IMR-90 (cell line): ENCODE measurements around the gene NT5C3A. TPM values are rescaled to one million over a fixed set of nuclear protein-coding genes. Genes with fewer than 3 reads are reported as not detected.

ENCODE experiments used
- ATAC-seq: fragments of 200-7000 bp; cut with Tn5 transposase; 2 replicates; pipeline ENCODE4 v1.9.1; 2020; ENCODE audit warnings: low read depth, mild to moderate bottlenecking, moderate library complexity
- BruUV-seq: library from RNA; stranded (reverse); fragments of 400-500 nt; replicated peaks from 2 replicates; lab custom pipeline; 2021; lab: Mats Ljungman, UMichigan
- CTCF ChIA-PET: fragments of 300-600 bp; formaldehyde crosslinking; extraction: SDS; loops from one replicate; lab custom pipeline; 2021; ENCODE audit warnings: antibody characterized with exemption; lab: Yijun Ruan, JAX
- POLR2A ChIA-PET: fragments of 300-600 bp; sonication (Branson Sonifier 250); formaldehyde crosslinking; loops from one replicate; lab custom pipeline; 2022; ENCODE audit warnings: antibody characterized with exemption; ENCODE audit not compliant: unreplicated experiment; lab: Charles Lee
- DNase-seq: peaks from one replicate; pipeline ENCODE4 v3.0.0; 2013
- H2AFZ ChIP-seq: replicated peaks from 2 replicates; pipeline ENCODE3; 2013; ENCODE audit warnings: low read length, mild to moderate bottlenecking; ENCODE audit not compliant: poor library complexity
- H2AK5ac ChIP-seq: 2 replicates; pipeline ENCODE4 v1.6.1; 2013; ENCODE audit warnings: low read depth, low read length, inconsistent platforms
- H2AK9ac ChIP-seq: replicated peaks from 2 replicates; pipeline ENCODE3; 2013; ENCODE audit warnings: mild to moderate bottlenecking, low read depth, low read length, moderate library complexity; ENCODE audit not compliant: poor library complexity
- H2BK120ac ChIP-seq: 2 replicates; pipeline ENCODE4 v1.6.1; 2013; ENCODE audit warnings: low read depth, low read length, inconsistent platforms
- H2BK15ac ChIP-seq: 3 replicates; pipeline ENCODE4 v1.6.1; 2013; ENCODE audit warnings: low read depth, low read length, inconsistent platforms
- H2BK20ac ChIP-seq: 2 replicates; pipeline ENCODE4 v1.6.1; 2013; ENCODE audit warnings: low read depth, mild to moderate bottlenecking, inconsistent platforms, low read length, moderate library complexity
- H2BK5ac ChIP-seq: 2 replicates; pipeline ENCODE4 v1.6.1; 2013; ENCODE audit warnings: mild to moderate bottlenecking, low read depth, low read length, inconsistent platforms; ENCODE audit not compliant: poor library complexity, severe bottlenecking
- H3K14ac ChIP-seq: replicated peaks from 2 replicates; pipeline ENCODE4 v1.6.1; 2013; ENCODE audit warnings: low read depth, low read length, inconsistent platforms
- H3K18ac ChIP-seq: 2 replicates; pipeline ENCODE4 v1.6.1; 2013; ENCODE audit warnings: low read depth, low read length, control low read depth
- H3K23ac ChIP-seq: 2 replicates; pipeline ENCODE4 v1.6.1; 2013; ENCODE audit warnings: low read depth, low read length, inconsistent platforms
- H3K27ac ChIP-seq: 2 replicates; pipeline ENCODE4 v1.5.1; 2013; ENCODE audit warnings: mild to moderate bottlenecking, control low read depth, low read length; ENCODE audit not compliant: insufficient read depth
- H3K27me3 ChIP-seq: 2 replicates; pipeline ENCODE4 v1.6.1; 2013; ENCODE audit warnings: low read length; ENCODE audit not compliant: control insufficient read depth, insufficient read depth
- H3K36me3 ChIP-seq: 2 replicates; pipeline ENCODE4 v1.6.1; 2013; ENCODE audit warnings: low read length, mixed read lengths; ENCODE audit not compliant: control insufficient read depth, insufficient read depth
- H3K4ac ChIP-seq: 2 replicates; pipeline ENCODE4 v1.6.1; 2013; ENCODE audit warnings: low read depth, low read length, inconsistent platforms
- H3K4me1 ChIP-seq: 2 replicates; pipeline ENCODE4 v1.6.1; 2013; ENCODE audit warnings: low read length, mixed read lengths; ENCODE audit not compliant: control insufficient read depth, insufficient read depth
- H3K4me2 ChIP-seq: 2 replicates; pipeline ENCODE4 v1.6.1; 2013; ENCODE audit warnings: low read depth, mild to moderate bottlenecking, control low read depth, low read length, moderate library complexity
- H3K4me3 ChIP-seq: 2 replicates; pipeline ENCODE4 v1.5.1; 2013; ENCODE audit warnings: low read depth, mild to moderate bottlenecking, control low read depth, low read length, moderate library complexity; ENCODE audit not compliant: insufficient read depth
- H3K56ac ChIP-seq: 2 replicates; pipeline ENCODE4 v1.6.1; 2013; ENCODE audit warnings: low read length, inconsistent platforms; ENCODE audit not compliant: insufficient read depth; ENCODE audit errors: extremely low read depth
- H3K79me1 ChIP-seq, 2 experiments: 2 replicates each; pipeline ENCODE4 v1.6.1; 2013; ENCODE audit warnings: low read length in 2 of 2, inconsistent platforms in 1 of 2, low read depth in 1 of 2
- H3K9ac ChIP-seq: 2 replicates; pipeline ENCODE4 v1.6.1; 2013; ENCODE audit warnings: low read depth, low read length, control low read depth
- H3K9me1 ChIP-seq: 2 replicates; pipeline ENCODE4 v1.6.1; 2013; ENCODE audit warnings: low read length, inconsistent platforms; ENCODE audit not compliant: insufficient read depth
- H3K9me3 ChIP-seq: 2 replicates; pipeline ENCODE4 v1.6.1; 2013; ENCODE audit warnings: low read length; ENCODE audit not compliant: control insufficient read depth, insufficient read depth
- H4K20me1 ChIP-seq: 2 replicates; pipeline ENCODE4 v1.6.1; 2013; ENCODE audit warnings: low read length, inconsistent platforms; ENCODE audit not compliant: insufficient read depth
- H4K5ac ChIP-seq: 2 replicates; pipeline ENCODE4 v1.6.1; 2013; ENCODE audit warnings: mild to moderate bottlenecking, low read depth, low read length, control low read depth
- H4K8ac ChIP-seq, 2 experiments: 2 replicates each; pipeline ENCODE4 v1.6.1; 2013; ENCODE audit warnings: low read depth in 2 of 2, low read length in 2 of 2, control low read depth in 1 of 2, inconsistent platforms in 1 of 2
- H4K91ac ChIP-seq: 2 replicates; pipeline ENCODE4 v1.6.1; 2013; ENCODE audit warnings: low read depth, low read length, inconsistent platforms; ENCODE audit not compliant: insufficient read depth
- BHLHE40 ChIP-seq: fragments of 150-350 bp; IDR thresholded peaks from 2 replicates; pipeline ENCODE4 v1.6.1; 2016; ENCODE audit warnings: mild to moderate bottlenecking, low read depth, low read length
- CEBPB ChIP-seq: IDR thresholded peaks from 2 replicates; pipeline ENCODE4 v1.6.1; 2012; ENCODE audit warnings: low read depth, low read length, improper control_type of control experiment
- CHD1 ChIP-seq: IDR thresholded peaks from 2 replicates; pipeline ENCODE4 v1.6.1; 2012; ENCODE audit warnings: low read depth, low read length, improper control_type of control experiment
- FOS ChIP-seq: fragments of 150-350 bp; IDR thresholded peaks from 2 replicates; pipeline ENCODE4 v1.6.1; 2016; ENCODE audit warnings: low read depth, low read length
- MAFK ChIP-seq: IDR thresholded peaks from 2 replicates; pipeline ENCODE4 v1.6.1; 2012; ENCODE audit warnings: low read depth, low read length, improper control_type of control experiment
- MAZ ChIP-seq: IDR thresholded peaks from 2 replicates; pipeline ENCODE4 v1.6.1; 2012; ENCODE audit warnings: low read depth, mild to moderate bottlenecking, low read length, improper control_type of control experiment, moderate library complexity, borderline replicate concordance
- MXI1 ChIP-seq: IDR thresholded peaks from 2 replicates; pipeline ENCODE4 v1.6.1; 2012; ENCODE audit warnings: low read depth, mild to moderate bottlenecking, low read length, moderate library complexity, borderline replicate concordance
- NFE2L2 ChIP-seq: fragments of 150-350 bp; IDR thresholded peaks from 2 replicates; pipeline ENCODE4 v1.6.1; 2016; ENCODE audit warnings: low read depth, mild to moderate bottlenecking, low read length
- POLR2A ChIP-seq: IDR thresholded peaks from 2 replicates; pipeline ENCODE4 v1.6.1; 2012; ENCODE audit warnings: mild to moderate bottlenecking, low read depth, low read length
- RAD21 ChIP-seq: IDR thresholded peaks from 2 replicates; pipeline ENCODE4 v1.6.1; 2012; ENCODE audit warnings: low read length, improper control_type of control experiment
- RCOR1 ChIP-seq: IDR thresholded peaks from 2 replicates; pipeline ENCODE4 v1.6.1; 2012; ENCODE audit warnings: mild to moderate bottlenecking, low read length, improper control_type of control experiment; ENCODE audit not compliant: insufficient replicate concordance
- RFX5 ChIP-seq: IDR thresholded peaks from 2 replicates; pipeline ENCODE4 v1.8.0; 2012; ENCODE audit warnings: low read depth, mild to moderate bottlenecking, low read length, moderate library complexity
- SMC3 ChIP-seq: fragments of 150-350 bp; IDR thresholded peaks from 2 replicates; pipeline ENCODE4 v1.6.1; 2016; ENCODE audit warnings: low read depth, mild to moderate bottlenecking, antibody characterized with exemption, low read length, moderate library complexity
- USF2 ChIP-seq: fragments of 150-350 bp; IDR thresholded peaks from 2 replicates; pipeline ENCODE4 v1.6.1; 2017; ENCODE audit warnings: mild to moderate bottlenecking, antibody characterized with exemption, low read length, low read depth
- WGBS, 2 experiments: methylation state at CpG; one replicate each; pipeline versions ENCODE4 v1.1.5 to v1.1.7; 2013; ENCODE audit warnings: missing lambda C conversion rate in 2 of 2; ENCODE audit not compliant: insufficient read length in 1 of 2; ENCODE audit errors: extremely low coverage in 2 of 2; 5-methylcytosine and 5-hydroxymethylcytosine counted together
- dilution Hi-C: fragments of 300-500 bp; cut with HindIII; formaldehyde crosslinking; loops from one replicate; pipeline ENCODE4 v1.14.3; 2018; ENCODE audit warnings: low sequenced_read_pairs; ENCODE audit not compliant: unreplicated experiment
- in situ Hi-C: fragments of 300-500 bp; cut with MboI; formaldehyde crosslinking; loops from 3 replicates; pipeline ENCODE4 v1.14.3; 2019; ENCODE audit warnings: low sequenced_read_pairs, inconsistent platforms, mixed read lengths
- intact Hi-C: fragments of 100-400 bp; cut with micrococcal nuclease; formaldehyde crosslinking; loops from 2 replicates; pipeline ENCODE4 v1.10.0; 2022
- polyA plus RNA-seq, 3 experiments: library from polyadenylated mRNA; depleted of rRNA; stranded (reverse); fragments of >200 nt; gene quantifications; 2 replicates each; pipeline ENCODE4 v1.2.3, GENCODE V29; 2012; ENCODE audit warnings: low replicate concordance in 1 of 3
- total RNA-seq: library from RNA; depleted of rRNA; stranded (reverse); fragments of >200 nt; gene quantifications from 2 replicates; pipeline ENCODE4 v1.2.3, GENCODE V29; 2012
- TF ChIP-seq, protein P1 (sequence below): fragments of 150-350 bp; IDR thresholded peaks from 2 replicates; pipeline ENCODE4 v1.6.1; 2016; ENCODE audit warnings: low read depth, mild to moderate bottlenecking, low read length, moderate library complexity, borderline replicate concordance
- TF ChIP-seq, protein P2 (sequence below): conservative IDR thresholded peaks from 2 replicates; pipeline ENCODE4 v1.5.1; 2012; ENCODE audit warnings: mild to moderate bottlenecking, low read depth, low read length, improper control_type of control experiment

Gene NT5C3A
- total and polyA plus RNA-seq, 2 of the 4 experiments (the other 2 are of a cell fraction) = 11.3 to 12.2 TPM

DNA sequence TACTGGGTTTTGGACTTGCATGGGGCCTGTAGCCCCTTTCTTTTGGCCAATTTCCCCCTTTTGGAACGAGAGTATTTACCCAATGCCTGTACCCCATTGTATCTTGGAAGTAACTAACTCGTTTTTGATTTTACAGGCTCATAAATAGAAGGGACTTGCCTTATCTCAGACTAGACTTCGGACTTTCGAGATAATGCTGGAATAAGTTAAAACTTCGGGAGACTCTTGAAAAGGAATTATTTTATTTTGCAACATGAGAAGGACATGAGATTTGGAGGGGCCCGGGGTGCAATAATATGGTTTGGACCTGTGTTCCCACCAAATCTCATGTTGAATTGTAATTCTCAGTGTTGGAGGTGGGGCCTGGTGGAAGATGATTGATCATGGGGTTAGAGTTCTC is 8.3 kb upstream of the NT5C3A start:
- Histone ChIP-seq H3K9me1 (peaks cover 6% of the 10 kb centered on the region; the same call in 1 of the 2 replicates), H3K36me3 (no peaks in the 10 kb centered on the region), H3K9ac (no peak overlapping the region), H2BK120ac (no peak overlapping the region), H4K91ac (no peak overlapping the region), H2AK5ac (no peak overlapping the region), H3K56ac (no peak overlapping the region), H3K4me3 (no peak overlapping the region), H3K27ac (no peak overlapping the region), H2AFZ (no peak overlapping the region), H3K14ac (no peak overlapping the region), H3K79me1 (no peaks in the 10 kb centered on the region), H2BK20ac (no peak overlapping the region), H4K8ac (no peak overlapping the region), H3K9me3 (peaks cover 7% of the 10 kb centered on the region; the same call in 1 of the 2 replicates), H3K4me2 (no peak overlapping the region), H3K27me3 (no peaks in the 10 kb centered on the region), H3K4ac (no peak overlapping the region), H2BK5ac (no peak overlapping the region), H3K18ac (no peak overlapping the region), H2BK15ac (no peak overlapping the region), H4K20me1 (no peaks in the 10 kb centered on the region), H2AK9ac (no peak overlapping the region), H4K5ac (no peak overlapping the region), H3K23ac (no peak overlapping the region), H3K4me1 (peaks cover 8% of the 10 kb centered on the region)
- CTCF ChIA-PET = no interaction called here
- in situ Hi-C loops (no loop called here), dilution Hi-C loops (no loop called here), intact Hi-C loops (no loop called here)
- BruUV-seq = no TSS peak
- no peak for DNase-seq
- POLR2A ChIA-PET = no interaction called here
- no peak for ATAC-seq
- TF ChIP-seq BHLHE40 (no peak), RFX5 (no peak), SMC3 (no peak), MAFK (no peak), CHD1 (no peak), MXI1 (no peak), USF2 (no peak), RCOR1 (no peak), NFE2L2 (no peak), CEBPB (no peak), MAZ (no peak), RAD21 (no peak), FOS (no peak), POLR2A (no peak)
- TF ChIP-seq, protein P1, sequence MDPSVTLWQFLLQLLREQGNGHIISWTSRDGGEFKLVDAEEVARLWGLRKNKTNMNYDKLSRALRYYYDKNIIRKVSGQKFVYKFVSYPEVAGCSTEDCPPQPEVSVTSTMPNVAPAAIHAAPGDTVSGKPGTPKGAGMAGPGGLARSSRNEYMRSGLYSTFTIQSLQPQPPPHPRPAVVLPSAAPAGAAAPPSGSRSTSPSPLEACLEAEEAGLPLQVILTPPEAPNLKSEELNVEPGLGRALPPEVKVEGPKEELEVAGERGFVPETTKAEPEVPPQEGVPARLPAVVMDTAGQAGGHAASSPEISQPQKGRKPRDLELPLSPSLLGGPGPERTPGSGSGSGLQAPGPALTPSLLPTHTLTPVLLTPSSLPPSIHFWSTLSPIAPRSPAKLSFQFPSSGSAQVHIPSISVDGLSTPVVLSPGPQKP = no peak
- TF ChIP-seq, protein P2, sequence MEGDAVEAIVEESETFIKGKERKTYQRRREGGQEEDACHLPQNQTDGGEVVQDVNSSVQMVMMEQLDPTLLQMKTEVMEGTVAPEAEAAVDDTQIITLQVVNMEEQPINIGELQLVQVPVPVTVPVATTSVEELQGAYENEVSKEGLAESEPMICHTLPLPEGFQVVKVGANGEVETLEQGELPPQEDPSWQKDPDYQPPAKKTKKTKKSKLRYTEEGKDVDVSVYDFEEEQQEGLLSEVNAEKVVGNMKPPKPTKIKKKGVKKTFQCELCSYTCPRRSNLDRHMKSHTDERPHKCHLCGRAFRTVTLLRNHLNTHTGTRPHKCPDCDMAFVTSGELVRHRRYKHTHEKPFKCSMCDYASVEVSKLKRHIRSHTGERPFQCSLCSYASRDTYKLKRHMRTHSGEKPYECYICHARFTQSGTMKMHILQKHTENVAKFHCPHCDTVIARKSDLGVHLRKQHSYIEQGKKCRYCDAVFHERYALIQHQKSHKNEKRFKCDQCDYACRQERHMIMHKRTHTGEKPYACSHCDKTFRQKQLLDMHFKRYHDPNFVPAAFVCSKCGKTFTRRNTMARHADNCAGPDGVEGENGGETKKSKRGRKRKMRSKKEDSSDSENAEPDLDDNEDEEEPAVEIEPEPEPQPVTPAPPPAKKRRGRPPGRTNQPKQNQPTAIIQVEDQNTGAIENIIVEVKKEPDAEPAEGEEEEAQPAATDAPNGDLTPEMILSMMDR = no peak
- WGBS, 2 experiments = no CpG with 5 or more reads among the region's 6 CpGs
